HCT116 (cell line): ENCODE results near the gene NACC2. TPM values are rescaled to one million over a fixed set of nuclear protein-coding genes. Genes with fewer than 3 reads are reported as not detected.

Experiments used
- ATAC-seq: fragments of 200-7000 bp; cut with Tn5 transposase; 2 replicates; pipeline ENCODE4 v1.9.1; 2020; ENCODE audit warnings: mild to moderate bottlenecking, moderate library complexity
- BruUV-seq: library from RNA; stranded (reverse); fragments of 400-500 nt; replicated peaks from 2 replicates; lab custom pipeline; 2021; lab: Mats Ljungman, UMichigan
- CTCF ChIA-PET: fragments of 300-600 bp; sonication (Branson Sonifier 250); formaldehyde crosslinking; loops from one replicate; lab custom pipeline; 2021; ENCODE audit warnings: antibody characterized with exemption; lab: Charles Lee
- POLR2A ChIA-PET: fragments of 300-600, 350-600 bp; sonication (Branson Sonifier 250); formaldehyde crosslinking; loops from one replicate; lab custom pipeline; 2021; ENCODE audit warnings: antibody characterized with exemption; lab: Charles Lee
- RAD21 ChIA-PET, 2 experiments: fragments of 300-600 bp; sonication (Branson Sonifier 250); formaldehyde crosslinking; loops; one replicate each; lab custom pipeline; 2023; ENCODE audit warnings: low total read pairs in 2 of 2; ENCODE audit not compliant: uncharacterized antibody in 2 of 2, unreplicated experiment in 2 of 2, low non-redundant PET in 1 of 2; lab: Charles Lee
- DNase-seq: peaks from one replicate; pipeline ENCODE4 v3.0.0-alpha.2; 2010; ENCODE audit warnings: low read depth, low spot score
- H2AFZ ChIP-seq: fragments of 200-600 bp; shearing (Covaris generic), sonication (generic); 2 replicates; pipeline ENCODE4 v1.6.1; 2017; ENCODE audit warnings: low read depth, mixed run types, mixed read lengths, antibody characterized with exemption, low read length; ENCODE audit not compliant: poor library complexity, severe bottlenecking
- H3K27ac ChIP-seq: 2 replicates; pipeline ENCODE4 v1.5.1; 2012; ENCODE audit warnings: low read depth, low read length
- H3K27me3 ChIP-seq: fragments of 200-600 bp; sonication (generic); 2 replicates; pipeline ENCODE4 v1.6.1; 2016; ENCODE audit warnings: mixed run types, low read length, mixed read lengths; ENCODE audit not compliant: insufficient read depth
- H3K36me3 ChIP-seq, 2 experiments: fragments of 200-500 bp in 1 of 2; fragments of 200-600 bp in 1 of 2; sonication (Bioruptor generic) in 1 of 2; sonication (generic) in 1 of 2; 2 replicates each; pipeline versions ENCODE4 v1.5.1 to v1.6.1; 2014 to 2016; ENCODE audit warnings: low read length in 2 of 2, inconsistent platforms in 1 of 2, mixed read lengths in 1 of 2, mixed run types in 1 of 2; ENCODE audit not compliant: insufficient read depth in 2 of 2, control insufficient read depth in 1 of 2
- H3K4me1 ChIP-seq, 2 experiments: fragments of 200-600 bp in 1 of 2; sonication (generic) in 1 of 2; 2 replicates each; pipeline versions ENCODE4 v1.5.1 to v1.6.1; 2012 to 2017; ENCODE audit warnings: low read length in 2 of 2, inconsistent platforms in 1 of 2, mild to moderate bottlenecking in 1 of 2, mixed read lengths in 1 of 2, mixed run types in 1 of 2, moderate library complexity in 1 of 2; ENCODE audit not compliant: insufficient read depth in 2 of 2, control insufficient read depth in 1 of 2
- H3K4me2 ChIP-seq: fragments of 200-600 bp; sonication (generic); 2 replicates; pipeline ENCODE4 v1.6.1; 2017; ENCODE audit warnings: mixed run types, low read length, mixed read lengths
- H3K4me3 ChIP-seq, 2 experiments: fragments of 200-600 bp in 1 of 2; sonication (generic) in 1 of 2; replicated peaks in 1 of 2; 2 replicates each; pipeline ENCODE4 v1.5.1; 2011 to 2016; ENCODE audit warnings: low read length in 2 of 2, control low read depth in 1 of 2, low read depth in 1 of 2, mild to moderate bottlenecking in 1 of 2, mixed read lengths in 1 of 2, mixed run types in 1 of 2
- H3K79me2 ChIP-seq: fragments of 200-600 bp; sonication (generic); 2 replicates; pipeline ENCODE4 v1.6.1; 2017; ENCODE audit warnings: mild to moderate bottlenecking, mixed run types, low read length, moderate library complexity, mixed read lengths; ENCODE audit not compliant: insufficient read depth
- H3K9ac ChIP-seq: fragments of 200-600 bp; sonication (generic); 2 replicates; pipeline ENCODE4 v1.6.1; 2016; ENCODE audit warnings: low read length, mixed read lengths
- H3K9me2 ChIP-seq: fragments of 200-600 bp; sonication (generic), shearing (Covaris generic); 2 replicates; pipeline ENCODE4 v1.6.1; 2017; ENCODE audit warnings: mixed run types, mild to moderate bottlenecking, moderate library complexity; ENCODE audit not compliant: insufficient read depth
- H3K9me3 ChIP-seq, 2 experiments: fragments of 200-500 bp in 1 of 2; fragments of 200-600 bp in 1 of 2; sonication (Bioruptor generic) in 1 of 2; sonication (generic) in 1 of 2; 2 replicates each; pipeline ENCODE4 v1.6.1; 2014 to 2017; ENCODE audit warnings: low read length in 2 of 2, mixed read lengths in 2 of 2, inconsistent platforms in 1 of 2, low read depth in 1 of 2, mild to moderate bottlenecking in 1 of 2, mixed run types in 1 of 2, moderate library complexity in 1 of 2; ENCODE audit not compliant: control insufficient read depth in 1 of 2, insufficient read depth in 1 of 2
- H4K20me1 ChIP-seq: fragments of 200-600 bp; sonication (generic), shearing (Covaris generic); 2 replicates; pipeline ENCODE4 v1.6.1; 2017; ENCODE audit warnings: mixed run types, mild to moderate bottlenecking, moderate library complexity; ENCODE audit not compliant: insufficient read depth
- ATF3 ChIP-seq: IDR thresholded peaks from 2 replicates; pipeline ENCODE4 v1.6.1; 2012
- CEBPB ChIP-seq: IDR thresholded peaks from 2 replicates; pipeline ENCODE4 v1.6.1; 2012; ENCODE audit warnings: low read depth
- CTCF ChIP-seq, 3 experiments: fragments of 200-600 bp in 1 of 3; sonication (generic) in 1 of 3; IDR thresholded peaks in 2 of 3; conservative IDR thresholded peaks in 1 of 3; 2 replicates each; pipeline ENCODE4 v1.5.1; 2012 to 2017; ENCODE audit warnings: low read depth in 2 of 3, low read length in 2 of 3, antibody characterized with exemption in 1 of 3, borderline replicate concordance in 1 of 3, control low read depth in 1 of 3, mild to moderate bottlenecking in 1 of 3, mixed read lengths in 1 of 3, mixed run types in 1 of 3, moderate library complexity in 1 of 3; ENCODE audit not compliant: insufficient read depth in 1 of 3
- EGR1 ChIP-seq: IDR thresholded peaks from 2 replicates; pipeline ENCODE4 v1.6.1; 2012; ENCODE audit warnings: low read depth
- FOSL1 ChIP-seq: IDR thresholded peaks from 2 replicates; pipeline ENCODE4 v1.6.1; 2012; ENCODE audit warnings: low read depth
- MAX ChIP-seq: IDR thresholded peaks from 2 replicates; pipeline ENCODE4 v1.6.1; 2012
- RAD21 ChIP-seq: IDR thresholded peaks from 2 replicates; pipeline ENCODE4 v1.6.1; 2012; ENCODE audit warnings: low read depth, mild to moderate bottlenecking
- REST ChIP-seq: IDR thresholded peaks from 2 replicates; pipeline ENCODE4 v1.6.1; 2012; ENCODE audit warnings: low read depth
- SP1 ChIP-seq: IDR thresholded peaks from 2 replicates; pipeline ENCODE4 v1.6.1; 2012; ENCODE audit warnings: low read depth
- SRF ChIP-seq: IDR thresholded peaks from 2 replicates; pipeline ENCODE4 v1.6.1; 2012; ENCODE audit warnings: low read depth
- TCF7L2 ChIP-seq: IDR thresholded peaks from 2 replicates; pipeline ENCODE4 v1.7.0; 2011; ENCODE audit warnings: borderline replicate concordance, inconsistent platforms; ENCODE audit not compliant: insufficient read depth, insufficient read length; ENCODE audit errors: extremely low read depth
- YY1 ChIP-seq: IDR thresholded peaks from 2 replicates; pipeline ENCODE4 v1.6.1; 2011; ENCODE audit warnings: low read length, low read depth, moderate library complexity, mild to moderate bottlenecking; ENCODE audit not compliant: insufficient replicate concordance; ENCODE audit errors: extremely low read depth
- ZBTB33 ChIP-seq: IDR thresholded peaks from 2 replicates; pipeline ENCODE4 v1.6.1; 2011; ENCODE audit warnings: mild to moderate bottlenecking, low read length, moderate library complexity; ENCODE audit not compliant: insufficient replicate concordance; ENCODE audit errors: extremely low read depth
- intact Hi-C: fragments of 100-400 bp; cut with micrococcal nuclease; formaldehyde crosslinking; loops from 2 replicates; pipeline ENCODE4 v1.10.0; 2022
- total RNA-seq: library from RNA; stranded (reverse); gene quantifications from one replicate; pipeline ENCODE4 v1.2.1, GENCODE V29; 2021; ENCODE audit not compliant: unreplicated experiment

NACC2 gene
- total RNA-seq, 1 experiment from 2014 or later = 27.8 TPM

GRCh38 chr9:135985459-135985774 is 109.7 kb downstream of the NACC2 start:
- peaks cover 0 to 3% of the 10 kb centered on the region in 2 experiments; a peak in 1 of 4 replicates for H3K4me1 ChIP-seq
- H3K4me2 ChIP-seq = no peak overlapping the region
- DNase-seq = no peak
- no TSS peak for BruUV-seq
- no peaks in the 10 kb centered on the region for H3K36me3 ChIP-seq
- H3K27me3 ChIP-seq = no peaks in the 10 kb centered on the region
- H3K9me2 ChIP-seq = no peaks in the 10 kb centered on the region
- RAD21 ChIA-PET = no interaction called here
- TF ChIP-seq CEBPB (no peak), MAX (no peak), YY1 (no peak), ZBTB33 (no peak), TCF7L2 (no peak), SP1 (no peak), SRF (no peak), FOSL1 (no peak), REST (no peak), CTCF (IDR thresholded peaks at IDR 0.05 in 2 of 3, conservative IDR thresholded peaks at IDR 0.05 in 1 of 3; ENCODE audit: borderline replicate concordance in 1 of 3, insufficient read depth in 1 of 3, low read depth in 2 of 3, low read length in 2 of 3) (no peak), ATF3 (no peak), RAD21 (no peak), EGR1 (no peak)
- ATAC-seq = no peak
- H4K20me1 ChIP-seq = no peaks in the 10 kb centered on the region
- CTCF ChIA-PET = no interaction called here
- POLR2A ChIA-PET = no interaction called here
- intact Hi-C loops = no loop called here
- H3K9me3 ChIP-seq = no peaks in the 10 kb centered on the region
- H2AFZ ChIP-seq = no peak overlapping the region
- no peak overlapping the region for H3K9ac ChIP-seq
- H3K27ac ChIP-seq = no peak overlapping the region
- no peak overlapping the region for H3K4me3 ChIP-seq
- H3K79me2 ChIP-seq = no peaks in the 10 kb centered on the region
